Measurements from ENCODE around the gene GAREM1. TPM values are rescaled to one million over a fixed set of nuclear protein-coding genes. Genes with fewer than 3 reads are reported as not detected.

The GAREM1 gene
- total and polyA plus RNA-seq, 2 donors (not counting 3 experiments of a cell fraction or from before 2014, with no cell fraction given), result 0.69 to 1.0 TPM

DNA sequence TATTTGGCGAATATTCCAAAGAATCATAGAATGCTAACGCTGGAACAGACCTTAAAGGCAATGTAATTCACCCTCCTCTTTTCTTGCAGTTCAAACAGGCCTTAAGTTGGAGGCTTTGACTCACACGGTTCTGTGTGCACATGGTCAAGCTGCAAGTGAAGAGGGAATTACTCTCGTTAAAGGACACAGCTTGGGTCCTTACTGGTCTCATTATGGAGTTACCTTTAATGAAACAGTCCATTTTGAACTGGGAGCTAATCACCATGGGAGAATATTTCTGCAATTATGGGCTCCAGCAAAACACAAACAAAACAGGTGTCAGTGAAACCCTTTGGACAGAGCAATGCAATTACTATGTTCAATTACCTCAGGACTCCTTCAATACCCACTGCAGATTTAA is 135.5 kb downstream of the GAREM1 start:
- H3K4me2 ChIP-seq (ENCODE audit: insufficient read depth, low read length), result no peak overlapping the region
- H4K20me1 ChIP-seq (replicated peaks; ENCODE audit: control insufficient read depth, extremely low read depth, insufficient read depth, low read length), result no peaks in the 10 kb centered on the region
- no peaks in the 10 kb centered on the region for H3K4me1 ChIP-seq (ENCODE audit: control insufficient read depth, extremely low read depth, insufficient read depth, low read length)
- peaks cover 0 to 3% of the 10 kb centered on the region in 2 experiments for H3K27me3 ChIP-seq (ENCODE audit: control insufficient read depth in 2 of 2, insufficient read depth in 2 of 2, low read length in 2 of 2)
- H3K9me3 ChIP-seq (replicated peaks; ENCODE audit: control insufficient read depth, insufficient read depth, low read length), result no peaks in the 10 kb centered on the region
- H3K27ac ChIP-seq (ENCODE audit: insufficient read depth, low read depth, low read length), result no peak overlapping the region
- no peak overlapping the region for H3K9ac ChIP-seq (replicated peaks; ENCODE audit: extremely low read depth, insufficient read depth, low read length)
- intact Hi-C loops (cut with micrococcal nuclease), result no loop called here
- H3K4me3 ChIP-seq (replicated peaks in 1 of 3; ENCODE audit: insufficient read depth in 1 of 3, low read depth in 1 of 3, low read length in 3 of 3), result no peak overlapping the region
- no peak overlapping the region for H2AFZ ChIP-seq (ENCODE audit: low read depth, low read length)
- H3K79me2 ChIP-seq (ENCODE audit: control insufficient read depth, insufficient read depth, low read length), result no peaks in the 10 kb centered on the region
- BruUV-seq (replicated peaks), result no TSS peak
- ChIA-PET POLR2A (no interaction called here), CTCF (no interaction called here)
- no peaks in the 10 kb centered on the region for H3K36me3 ChIP-seq (ENCODE audit: control insufficient read depth in 2 of 2, extremely low read depth in 1 of 2, insufficient read depth in 2 of 2, low read length in 2 of 2)
- TF ChIP-seq EZH2 (IDR thresholded peaks at IDR 0.05; ENCODE audit: borderline replicate concordance, low read depth, low read length, severe bottlenecking), result no peak
- TF ChIP-seq MYC (IDR thresholded peaks at IDR 0.05; ENCODE audit: low read depth, low read length), result no peak
- no peak for TF ChIP-seq POLR2AphosphoS5 (IDR thresholded peaks at IDR 0.05; ENCODE audit: insufficient read depth, low read depth, low read length)
- TF ChIP-seq CTCF (IDR thresholded peaks at IDR 0.05; ENCODE audit: extremely low read depth in 1 of 2, insufficient read depth in 1 of 2, low read depth in 1 of 2, low read length in 2 of 2), result no peak
- TF ChIP-seq JUN (IDR thresholded peaks at IDR 0.05; ENCODE audit: borderline replicate concordance, insufficient read depth, insufficient read length, low read depth), result no peak
- no peak for TF ChIP-seq POLR2A (IDR thresholded peaks at IDR 0.05; ENCODE audit: low read depth, low read length)
- TF ChIP-seq GATA2 (IDR thresholded peaks at IDR 0.05; ENCODE audit: insufficient read depth, insufficient read length, low read depth, low read length), result no peak
- no peak for TF ChIP-seq FOS (IDR thresholded peaks at IDR 0.05; ENCODE audit: borderline replicate concordance, insufficient read depth, low read length)
- TF ChIP-seq MAX (IDR thresholded peaks at IDR 0.05; ENCODE audit: insufficient read depth, insufficient read length), result no peak
- DNase-seq (ENCODE audit: low read depth, low spot score) (no peak), FAIRE-seq (no peak)
- dilution Hi-C loops (cut with MboI; ENCODE audit: extremely low pct_ligation_motif_present, low sequenced_read_pairs), result no loop called here
- H3K9me1 ChIP-seq (replicated peaks; ENCODE audit: control insufficient read depth, extremely low read depth, insufficient read depth, low read length), result no peaks in the 10 kb centered on the region

Data from endothelial cell of umbilical vein (primary cell).